ENCODE data around the gene IRAK1.

The IRAK1 gene

GRCh38 chrX:154059231-154059630 lies 39.5 kb upstream of the IRAK1 start:
- no peak for DNase-seq (ENCODE audit: low read depth)
- no peak overlapping the region for H3K4me3 ChIP-seq (replicated peaks; ENCODE audit: low read depth, low read length)
- TF ChIP-seq, protein P1, sequence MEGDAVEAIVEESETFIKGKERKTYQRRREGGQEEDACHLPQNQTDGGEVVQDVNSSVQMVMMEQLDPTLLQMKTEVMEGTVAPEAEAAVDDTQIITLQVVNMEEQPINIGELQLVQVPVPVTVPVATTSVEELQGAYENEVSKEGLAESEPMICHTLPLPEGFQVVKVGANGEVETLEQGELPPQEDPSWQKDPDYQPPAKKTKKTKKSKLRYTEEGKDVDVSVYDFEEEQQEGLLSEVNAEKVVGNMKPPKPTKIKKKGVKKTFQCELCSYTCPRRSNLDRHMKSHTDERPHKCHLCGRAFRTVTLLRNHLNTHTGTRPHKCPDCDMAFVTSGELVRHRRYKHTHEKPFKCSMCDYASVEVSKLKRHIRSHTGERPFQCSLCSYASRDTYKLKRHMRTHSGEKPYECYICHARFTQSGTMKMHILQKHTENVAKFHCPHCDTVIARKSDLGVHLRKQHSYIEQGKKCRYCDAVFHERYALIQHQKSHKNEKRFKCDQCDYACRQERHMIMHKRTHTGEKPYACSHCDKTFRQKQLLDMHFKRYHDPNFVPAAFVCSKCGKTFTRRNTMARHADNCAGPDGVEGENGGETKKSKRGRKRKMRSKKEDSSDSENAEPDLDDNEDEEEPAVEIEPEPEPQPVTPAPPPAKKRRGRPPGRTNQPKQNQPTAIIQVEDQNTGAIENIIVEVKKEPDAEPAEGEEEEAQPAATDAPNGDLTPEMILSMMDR (IDR thresholded peaks at IDR 0.05; ENCODE audit: low read length, missing control alignments), result no peak

- DNase-seq (ENCODE audit: low read depth), result no peak
- TF ChIP-seq, protein P1 (IDR thresholded peaks at IDR 0.05; ENCODE audit: low read length, missing control alignments), result no peak
Observed at GRCh38 chrX:154058214-154058997, 38.7 kb upstream of the IRAK1 start.

GRCh38 chrX:154057791-154058190 lies 38.1 kb upstream of the IRAK1 start:
- no peak for DNase-seq (ENCODE audit: low read depth)
- H3K4me3 ChIP-seq (replicated peaks; ENCODE audit: low read depth, low read length), result no peak overlapping the region
- TF ChIP-seq, protein P1 (IDR thresholded peaks at IDR 0.05; ENCODE audit: low read length, missing control alignments), result no peak

More at GRCh38 chrX:154058214-154058997, 38.7 kb upstream of the IRAK1 start:
- H3K4me3 ChIP-seq (replicated peaks; ENCODE audit: low read depth, low read length), result no peak overlapping the region

- TF ChIP-seq, protein P1 (IDR thresholded peaks at IDR 0.05; ENCODE audit: low read length, missing control alignments), result no peak
- no peak overlapping the region for H3K4me3 ChIP-seq (replicated peaks; ENCODE audit: low read depth, low read length)
- DNase-seq (ENCODE audit: low read depth), result peak; percentile 38
Observed at GRCh38 chrX:154056770-154057241, 37.1 kb upstream of the IRAK1 start.

DNA sequence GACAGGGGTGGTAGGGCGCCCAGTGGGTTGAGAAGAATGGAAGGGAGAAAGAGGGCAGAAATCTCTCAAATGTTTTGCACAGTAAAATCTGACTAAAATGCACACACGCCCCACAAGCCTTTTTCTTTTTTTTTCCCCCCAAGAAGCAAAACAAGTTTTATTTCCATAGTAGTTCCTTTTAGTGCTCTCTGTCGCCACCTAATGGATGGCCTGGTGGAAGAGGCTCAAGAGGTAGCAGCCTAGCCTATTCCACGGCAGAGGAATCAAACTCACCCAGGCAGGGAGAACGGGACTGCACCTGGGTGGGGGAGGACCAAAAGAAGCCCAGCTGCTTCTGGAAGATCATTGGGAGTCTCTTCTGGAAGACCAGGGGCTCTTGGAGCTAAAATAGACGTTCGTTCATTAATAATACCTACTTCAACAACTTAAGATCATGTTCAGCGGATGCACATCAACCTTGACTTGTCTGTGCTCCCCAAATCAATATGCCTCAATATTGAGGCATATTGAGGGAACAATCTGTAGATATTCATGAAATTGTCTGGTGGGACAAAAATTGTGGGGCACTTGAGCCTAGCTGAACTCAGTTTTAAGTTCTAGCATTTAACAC lies 31.6 kb upstream of the IRAK1 start:
- H3K4me3 ChIP-seq (replicated peaks; ENCODE audit: low read depth, low read length), result no peak overlapping the region
- TF ChIP-seq, protein P1 (IDR thresholded peaks at IDR 0.05; ENCODE audit: low read length, missing control alignments), result peak; percentile 67
- peak; percentile 75 for DNase-seq (ENCODE audit: low read depth)

DNA sequence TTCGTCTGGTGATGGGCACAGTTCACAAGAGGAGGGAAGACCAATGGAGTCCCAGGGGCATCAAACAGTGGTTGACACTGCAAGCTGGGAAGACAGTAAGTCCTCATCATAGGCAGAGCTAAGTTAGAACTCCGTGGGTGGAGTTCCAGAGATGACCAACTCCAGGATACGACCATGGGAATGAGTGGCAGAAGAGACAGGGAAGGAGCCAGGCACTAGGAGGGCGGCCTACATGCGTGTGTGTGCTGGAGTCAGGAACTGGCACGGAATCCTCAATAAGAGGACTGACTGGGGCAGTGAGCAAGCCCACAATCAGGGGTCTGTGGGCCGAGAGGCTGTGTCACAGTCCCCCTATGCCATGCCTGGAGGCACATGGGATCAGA lies 30.4 kb upstream of the IRAK1 start:
- TF ChIP-seq, protein P1 (IDR thresholded peaks at IDR 0.05; ENCODE audit: low read length, missing control alignments), result no peak
- DNase-seq (ENCODE audit: low read depth), result no peak
- H3K4me3 ChIP-seq (replicated peaks; ENCODE audit: low read depth, low read length), result no peak overlapping the region

All from fibroblast of pulmonary artery (primary cell).